Keratinocyte (primary cell): ENCODE data around the gene CCDC170. TPM values are rescaled to one million over a fixed set of nuclear protein-coding genes. Genes with fewer than 3 reads are reported as not detected.

ENCODE experiments used
- DNase-seq: peaks from one replicate; pipeline ENCODE4 v3.0.0-alpha.2; 2011; ENCODE audit warnings: low read depth, missing footprints, low spot score
- FAIRE-seq: peaks from 2 replicates; lab custom pipeline; 2011; peaks lifted over from hg19 to GRCh38; lab: Jason Lieb, UNC
- H2AFZ ChIP-seq: 2 replicates; pipeline ENCODE4 v1.6.0; 2012; ENCODE audit warnings: low read length, control low read depth, inconsistent platforms; ENCODE audit not compliant: control insufficient read depth
- H3K27ac ChIP-seq: 2 replicates; pipeline ENCODE4 v1.5.1; 2011; ENCODE audit warnings: low read length; ENCODE audit not compliant: control insufficient read depth, insufficient read depth
- H3K27me3 ChIP-seq: 3 replicates; pipeline ENCODE4 v1.6.0; 2011; ENCODE audit warnings: low read length; ENCODE audit not compliant: control insufficient read depth, insufficient read depth; ENCODE audit errors: extremely low read depth
- H3K36me3 ChIP-seq, 2 experiments: 2 replicates in 1 of 2; 3 replicates in 1 of 2; pipeline ENCODE4 v1.5.1; 2011; ENCODE audit warnings: low read length in 2 of 2, mild to moderate bottlenecking in 1 of 2; ENCODE audit not compliant: control insufficient read depth in 2 of 2, insufficient read depth in 2 of 2; ENCODE audit errors: extremely low read depth in 1 of 2
- H3K4me1 ChIP-seq: 3 replicates; pipeline ENCODE4 v1.5.1; 2011; ENCODE audit warnings: low read length; ENCODE audit not compliant: control insufficient read depth, insufficient read depth; ENCODE audit errors: extremely low read depth
- H3K4me2 ChIP-seq: 3 replicates; pipeline ENCODE4 v1.6.0; 2011; ENCODE audit warnings: low read depth, low read length; ENCODE audit not compliant: control insufficient read depth, insufficient read depth; ENCODE audit errors: extremely low read depth
- H3K4me3 ChIP-seq, 3 experiments: fragments of 200-600 bp in 1 of 3; sonication (generic) in 1 of 3; 2 replicates in 2 of 3; 3 replicates in 1 of 3; pipeline ENCODE4 v1.5.1; 2011 to 2016; ENCODE audit warnings: low read length in 3 of 3, mild to moderate bottlenecking in 3 of 3, control low read depth in 2 of 3, inconsistent platforms in 1 of 3, low read depth in 1 of 3, mixed read lengths in 1 of 3, mixed run types in 1 of 3, moderate library complexity in 1 of 3; ENCODE audit not compliant: control insufficient read depth in 2 of 3, insufficient read depth in 2 of 3; ENCODE audit errors: extremely low read depth in 1 of 3
- H3K79me2 ChIP-seq: 2 replicates; pipeline ENCODE4 v1.6.0; 2012; ENCODE audit warnings: low read length; ENCODE audit not compliant: control insufficient read depth, insufficient read depth
- H3K9ac ChIP-seq: 3 replicates; pipeline ENCODE4 v1.6.0; 2011; ENCODE audit warnings: low read length; ENCODE audit not compliant: control insufficient read depth, insufficient read depth; ENCODE audit errors: extremely low read depth
- H3K9me1 ChIP-seq: 3 replicates; pipeline ENCODE4 v1.6.0; 2011; ENCODE audit warnings: low read length; ENCODE audit not compliant: control insufficient read depth, insufficient read depth; ENCODE audit errors: extremely low read depth
- H3K9me3 ChIP-seq: 2 replicates; pipeline ENCODE4 v1.5.1; 2012; ENCODE audit warnings: low read depth, low read length; ENCODE audit not compliant: control insufficient read depth
- H4K20me1 ChIP-seq: 3 replicates; pipeline ENCODE4 v1.6.0; 2011; ENCODE audit warnings: low read length; ENCODE audit not compliant: control insufficient read depth, insufficient read depth; ENCODE audit errors: extremely low read depth
- CTCF ChIP-seq, 3 experiments: IDR thresholded peaks in 1 of 3; conservative IDR thresholded peaks in 1 of 3; optimal IDR thresholded peaks in 1 of 3; 2 replicates in 2 of 3; 3 replicates in 1 of 3; pipeline versions ENCODE3 to v1.5.1; 2011; ENCODE audit warnings: low read length in 3 of 3, mild to moderate bottlenecking in 3 of 3, moderate library complexity in 2 of 3, control low read depth in 1 of 3, inconsistent platforms in 1 of 3; ENCODE audit not compliant: insufficient read depth in 2 of 3; ENCODE audit errors: extremely low read depth in 1 of 3
- EZH2 ChIP-seq: IDR thresholded peaks from one replicate; pipeline ENCODE4 v1.6.1; 2012; ENCODE audit warnings: inconsistent platforms, mild to moderate bottlenecking, low read length, moderate library complexity
- dilution Hi-C: fragments of 300-500 bp; cut with MboI; formaldehyde crosslinking; loops from one replicate; pipeline ENCODE4 v1.7.0; 2020; ENCODE audit warnings: low sequenced_read_pairs; ENCODE audit not compliant: extremely low pct_ligation_motif_present
- polyA plus RNA-seq, 5 experiments: library from polyadenylated mRNA; depleted of rRNA in 3 of 5; stranded (reverse) in 3 of 5; stranded (forward) in 1 of 5; unstranded in 1 of 5; fragments of >200 nt; gene quantifications; 1 replicate in 1 of 5; 2 replicates in 3 of 5; 3 replicates in 1 of 5; pipeline versions ENCODE4 v1.2.1 to v1.2.3, GENCODE V29; 2011 to 2012; ENCODE audit warnings: missing spikeins in 2 of 5, low read depth in 1 of 5, low replicate concordance in 1 of 5

Gene CCDC170
- polyA plus RNA-seq, 1 donor (not counting 4 experiments of a cell fraction or from before 2014, with no cell fraction given): 0.10 TPM

- Histone ChIP-seq H3K9me3 (no peaks in the 10 kb centered on the region), H3K9ac (peak overlapping the region; percentile 53), H2AFZ (peak overlapping the region; percentile 83), H3K4me2 (peak overlapping the region; percentile 96), H3K9me1 (no peaks in the 10 kb centered on the region), H3K27me3 (peaks cover 18% of the 10 kb centered on the region), H3K36me3 (no peaks in the 10 kb centered on the region), H3K27ac (no peak overlapping the region), H3K79me2 (no peaks in the 10 kb centered on the region), H4K20me1 (no peaks in the 10 kb centered on the region), H3K4me3 (peak overlapping the region; percentile 46 to 85 (median 68)), H3K4me1 (peaks cover 2% of the 10 kb centered on the region)
- dilution Hi-C loops: no loop called here
- TF ChIP-seq EZH2: no peak
- no peak for TF ChIP-seq CTCF (optimal IDR thresholded peaks at IDR 0.05 in 1 of 3, IDR thresholded peaks at IDR 0.05 in 1 of 3, conservative IDR thresholded peaks at IDR 0.05 in 1 of 3; ENCODE audit: extremely low read depth in 1 of 3, insufficient read depth in 2 of 3, low read length in 3 of 3)
- FAIRE-seq (no peak), DNase-seq (no peak)
Observed at GRCh38 chr6:151493161-151493803, 535 bp upstream of the CCDC170 start.

GRCh38 chr6:151494235-151494935, 568 bp downstream of the CCDC170 start:
- H4K20me1 ChIP-seq: no peaks in the 10 kb centered on the region
- no peak for DNase-seq
- H3K36me3 ChIP-seq: no peaks in the 10 kb centered on the region
- no peak for FAIRE-seq
- peak overlapping the region; percentile 96 for H3K4me2 ChIP-seq
- peak overlapping the region; percentile 83 for H2AFZ ChIP-seq
- no peaks in the 10 kb centered on the region for H3K9me1 ChIP-seq
- H3K4me3 ChIP-seq: peak overlapping the region; percentile 46 to 85 (median 68)
- no peak overlapping the region for H3K27ac ChIP-seq
- H3K79me2 ChIP-seq: no peaks in the 10 kb centered on the region
- no peak for TF ChIP-seq CTCF (optimal IDR thresholded peaks at IDR 0.05 in 1 of 3, IDR thresholded peaks at IDR 0.05 in 1 of 3, conservative IDR thresholded peaks at IDR 0.05 in 1 of 3; ENCODE audit: extremely low read depth in 1 of 3, insufficient read depth in 2 of 3, low read length in 3 of 3)
- peak; percentile 25 for TF ChIP-seq EZH2
- H3K9ac ChIP-seq: peak overlapping the region; percentile 53
- no peaks in the 10 kb centered on the region for H3K9me3 ChIP-seq
- dilution Hi-C loops: no loop called here
- peaks cover 2% of the 10 kb centered on the region for H3K4me1 ChIP-seq
- peaks cover 18% of the 10 kb centered on the region for H3K27me3 ChIP-seq
